Ishikawa (cell line): ENCODE data around the gene CES4A.

Experiments used
- CEBPB ChIP-seq: IDR thresholded peaks from 2 replicates; pipeline ENCODE4 v1.6.1; 2012
- CREB1 ChIP-seq: IDR thresholded peaks from 2 replicates; pipeline ENCODE4 v1.6.1; 2012; ENCODE audit warnings: low read depth
- EGR1 ChIP-seq: IDR thresholded peaks from 2 replicates; pipeline ENCODE4 v1.6.1; 2012
- EP300 ChIP-seq: IDR thresholded peaks from 2 replicates; pipeline ENCODE4 v1.6.1; 2012; ENCODE audit warnings: borderline replicate concordance
- FOXM1 ChIP-seq: IDR thresholded peaks from 2 replicates; pipeline ENCODE4 v1.6.1; 2012; ENCODE audit warnings: low read depth, borderline replicate concordance
- MAX ChIP-seq: IDR thresholded peaks from 2 replicates; pipeline ENCODE4 v1.6.1; 2012
- NFIC ChIP-seq: IDR thresholded peaks from 2 replicates; pipeline ENCODE4 v1.6.1; 2012
- RAD21 ChIP-seq: IDR thresholded peaks from 2 replicates; pipeline ENCODE4 v1.6.1; 2012; ENCODE audit warnings: low read depth
- REST ChIP-seq: IDR thresholded peaks from 2 replicates; pipeline ENCODE4 v1.6.1; 2012; ENCODE audit warnings: low read depth, mild to moderate bottlenecking
- TAF1 ChIP-seq: IDR thresholded peaks from 2 replicates; pipeline ENCODE4 v1.6.1; 2012; ENCODE audit warnings: low read depth, mild to moderate bottlenecking
- TCF12 ChIP-seq: IDR thresholded peaks from 2 replicates; pipeline ENCODE4 v1.6.1; 2012; ENCODE audit warnings: low read depth
- TEAD4 ChIP-seq: IDR thresholded peaks from 2 replicates; pipeline ENCODE4 v1.6.1; 2012
- USF1 ChIP-seq: IDR thresholded peaks from 2 replicates; pipeline ENCODE4 v1.6.1; 2012
- YY1 ChIP-seq: IDR thresholded peaks from 2 replicates; pipeline ENCODE4 v1.6.1; 2012; ENCODE audit warnings: low read depth
- ZBTB7A ChIP-seq: IDR thresholded peaks from 2 replicates; pipeline ENCODE4 v1.6.1; 2012; ENCODE audit warnings: low read depth

CES4A gene

GRCh38 chr16:67036323-67036741 lies 47.9 kb downstream of the CES4A start:
- no peak for TF ChIP-seq REST
- TF ChIP-seq USF1 = no peak
- no peak for TF ChIP-seq MAX
- no peak for TF ChIP-seq TEAD4
- TF ChIP-seq EGR1 = no peak
- no peak for TF ChIP-seq TCF12
- TF ChIP-seq CEBPB = no peak
- no peak for TF ChIP-seq EP300
- no peak for TF ChIP-seq NFIC
- TF ChIP-seq ZBTB7A = no peak
- no peak for TF ChIP-seq YY1
- no peak for TF ChIP-seq TAF1
- TF ChIP-seq CREB1 = no peak
- no peak for TF ChIP-seq FOXM1
- TF ChIP-seq RAD21 = no peak

GRCh38 chr16:67039260-67040020 lies 51.1 kb downstream of the CES4A start:
- TF ChIP-seq TCF12 (no peak), REST (no peak), EP300 (no peak), USF1 (no peak), MAX (no peak), NFIC (no peak), CEBPB (no peak), TAF1 (no peak), EGR1 (no peak), TEAD4 (no peak), YY1 (no peak), RAD21 (no peak), FOXM1 (no peak), ZBTB7A (no peak), CREB1 (no peak)

GRCh38 chr16:67040166-67040565 lies 51.8 kb downstream of the CES4A start:
- TF ChIP-seq ZBTB7A = no peak
- no peak for TF ChIP-seq CREB1
- no peak for TF ChIP-seq MAX
- TF ChIP-seq EP300 = no peak
- TF ChIP-seq REST = no peak
- no peak for TF ChIP-seq USF1
- TF ChIP-seq TEAD4 = no peak
- no peak for TF ChIP-seq TAF1
- no peak for TF ChIP-seq CEBPB
- TF ChIP-seq EGR1 = no peak
- TF ChIP-seq RAD21 = no peak
- no peak for TF ChIP-seq FOXM1
- TF ChIP-seq NFIC = no peak
- no peak for TF ChIP-seq TCF12
- TF ChIP-seq YY1 = no peak
